Chondrocyte (in vitro differentiated cells): Measurements from ENCODE around the gene GSG1L. TPM values are rescaled to one million over a fixed set of nuclear protein-coding genes. Genes with fewer than 3 reads are reported as not detected.

Source experiments
- DNase-seq: peaks from one replicate; pipeline ENCODE4 v3.0.0; 2021; ENCODE audit warnings: mixed read lengths, low spot score
- H3K27ac Mint-ChIP-seq: one replicate; pipeline ENCODE4 v1.8.0; 2021; ENCODE audit warnings: mild to moderate bottlenecking, moderate library complexity, mixed read lengths; ENCODE audit not compliant: unreplicated experiment
- H3K27me3 Mint-ChIP-seq: 2 replicates; pipeline ENCODE4 v1.8.0; 2021; ENCODE audit warnings: low read depth, mixed read lengths
- H3K36me3 Mint-ChIP-seq: 2 replicates; pipeline ENCODE4 v1.8.0; 2021; ENCODE audit warnings: low read depth, mixed read lengths
- H3K4me1 Mint-ChIP-seq: 2 replicates; pipeline ENCODE4 v1.8.0; 2021; ENCODE audit warnings: low read depth, mild to moderate bottlenecking, mixed read lengths
- H3K4me3 Mint-ChIP-seq: one replicate; pipeline ENCODE4 v1.8.0; 2021; ENCODE audit warnings: mild to moderate bottlenecking, moderate library complexity, mixed read lengths; ENCODE audit not compliant: unreplicated experiment
- H3K9me3 Mint-ChIP-seq: 2 replicates; pipeline ENCODE4 v1.8.0; 2021; ENCODE audit warnings: low read depth, mixed read lengths
- total RNA-seq: library from RNA; stranded (reverse); gene quantifications from 3 replicates; pipeline ENCODE4 v1.2.1, GENCODE V29; 2021
- TF ChIP-seq, protein P1 (sequence below): fragments of 200-600 bp; sonication (generic); IDR thresholded peaks from 2 replicates; pipeline ENCODE4 v1.5.0; 2021; ENCODE audit warnings: antibody characterized with exemption, mild to moderate bottlenecking, moderate library complexity

Gene GSG1L
- total RNA-seq, 1 donor from 2014 or later = not detected

DNA sequence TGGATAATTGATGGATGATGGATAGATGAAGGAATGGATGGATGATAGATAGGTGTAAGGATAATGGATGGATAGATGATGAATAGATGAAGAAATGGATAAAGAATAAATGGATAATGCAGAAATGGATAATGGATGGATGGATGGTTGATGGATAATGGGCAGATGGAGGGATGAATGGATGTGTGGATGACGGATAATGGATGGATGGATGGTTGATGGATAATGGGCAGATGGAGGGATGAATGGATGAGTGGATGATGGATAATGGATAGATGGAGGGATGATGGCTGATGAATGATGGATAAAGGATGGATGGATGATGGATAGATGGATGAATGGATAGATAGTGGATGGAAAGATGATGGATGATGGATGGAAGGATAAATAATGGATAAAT, 274.4 kb downstream of the GSG1L start:
- Mint-ChIP-seq H3K27ac (no peak overlapping the region), H3K36me3 (no peaks in the 10 kb centered on the region), H3K4me3 (no peak overlapping the region), H3K27me3 (no peaks in the 10 kb centered on the region), H3K9me3 (no peaks in the 10 kb centered on the region), H3K4me1 (peaks cover 9% of the 10 kb centered on the region)
- TF ChIP-seq, protein P1, sequence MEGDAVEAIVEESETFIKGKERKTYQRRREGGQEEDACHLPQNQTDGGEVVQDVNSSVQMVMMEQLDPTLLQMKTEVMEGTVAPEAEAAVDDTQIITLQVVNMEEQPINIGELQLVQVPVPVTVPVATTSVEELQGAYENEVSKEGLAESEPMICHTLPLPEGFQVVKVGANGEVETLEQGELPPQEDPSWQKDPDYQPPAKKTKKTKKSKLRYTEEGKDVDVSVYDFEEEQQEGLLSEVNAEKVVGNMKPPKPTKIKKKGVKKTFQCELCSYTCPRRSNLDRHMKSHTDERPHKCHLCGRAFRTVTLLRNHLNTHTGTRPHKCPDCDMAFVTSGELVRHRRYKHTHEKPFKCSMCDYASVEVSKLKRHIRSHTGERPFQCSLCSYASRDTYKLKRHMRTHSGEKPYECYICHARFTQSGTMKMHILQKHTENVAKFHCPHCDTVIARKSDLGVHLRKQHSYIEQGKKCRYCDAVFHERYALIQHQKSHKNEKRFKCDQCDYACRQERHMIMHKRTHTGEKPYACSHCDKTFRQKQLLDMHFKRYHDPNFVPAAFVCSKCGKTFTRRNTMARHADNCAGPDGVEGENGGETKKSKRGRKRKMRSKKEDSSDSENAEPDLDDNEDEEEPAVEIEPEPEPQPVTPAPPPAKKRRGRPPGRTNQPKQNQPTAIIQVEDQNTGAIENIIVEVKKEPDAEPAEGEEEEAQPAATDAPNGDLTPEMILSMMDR = no peak
- no peak for DNase-seq

GRCh38 chr16:27787665-27788064, 275.8 kb downstream of the GSG1L start:
- Mint-ChIP-seq H3K9me3 (no peaks in the 10 kb centered on the region), H3K36me3 (no peaks in the 10 kb centered on the region), H3K4me1 (peaks cover under 1% of the 10 kb centered on the region), H3K27ac (no peak overlapping the region), H3K4me3 (no peak overlapping the region), H3K27me3 (no peaks in the 10 kb centered on the region)
- TF ChIP-seq, protein P1 = no peak
- no peak for DNase-seq

DNA sequence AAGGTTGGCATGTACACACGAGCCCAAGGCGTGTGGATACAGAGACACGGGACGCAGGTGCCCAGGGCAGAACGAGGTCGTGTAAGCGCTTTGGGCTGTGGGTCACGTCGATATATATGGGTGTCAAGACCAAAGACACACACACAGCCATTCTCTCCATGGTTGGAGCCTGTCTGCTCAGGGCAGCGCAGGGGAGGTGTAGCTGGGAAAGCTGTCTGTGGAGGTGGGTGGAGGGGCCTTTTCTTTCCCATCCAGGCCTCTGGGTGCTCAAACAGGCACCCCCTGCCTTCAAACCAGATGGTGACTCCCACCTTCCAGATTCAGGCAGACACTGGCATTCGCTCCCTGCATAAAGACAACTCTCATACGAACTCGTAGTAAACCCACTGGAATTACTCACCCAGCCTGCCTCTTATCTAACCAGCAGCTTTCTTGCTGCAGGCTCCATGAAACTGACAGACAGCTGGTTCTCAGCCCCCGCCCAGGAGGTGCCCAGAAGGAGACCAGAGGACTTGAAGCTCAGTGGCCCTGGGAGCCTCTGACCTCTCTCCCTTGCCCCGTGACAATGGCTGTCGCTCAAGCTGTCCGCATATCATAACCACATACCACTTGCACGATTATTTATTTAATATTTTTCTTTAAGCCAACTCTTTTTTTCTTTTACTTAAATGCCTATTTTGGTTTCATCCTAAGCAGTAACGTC, 276.4 kb downstream of the GSG1L start:
- H3K27ac Mint-ChIP-seq = no peak overlapping the region
- H3K36me3 Mint-ChIP-seq = no peaks in the 10 kb centered on the region
- no peaks in the 10 kb centered on the region for H3K4me1 Mint-ChIP-seq
- no peaks in the 10 kb centered on the region for H3K27me3 Mint-ChIP-seq
- TF ChIP-seq, protein P1 = no peak
- H3K9me3 Mint-ChIP-seq = no peaks in the 10 kb centered on the region
- H3K4me3 Mint-ChIP-seq = no peak overlapping the region
- no peak for DNase-seq

- no peak for DNase-seq
- Mint-ChIP-seq H3K27ac (no peak overlapping the region), H3K9me3 (no peaks in the 10 kb centered on the region), H3K36me3 (no peaks in the 10 kb centered on the region), H3K4me1 (no peaks in the 10 kb centered on the region), H3K4me3 (no peak overlapping the region), H3K27me3 (no peaks in the 10 kb centered on the region)
- TF ChIP-seq, protein P1 = no peak
Observed at GRCh38 chr16:27786221-27786922, 277.1 kb downstream of the GSG1L start.

DNA sequence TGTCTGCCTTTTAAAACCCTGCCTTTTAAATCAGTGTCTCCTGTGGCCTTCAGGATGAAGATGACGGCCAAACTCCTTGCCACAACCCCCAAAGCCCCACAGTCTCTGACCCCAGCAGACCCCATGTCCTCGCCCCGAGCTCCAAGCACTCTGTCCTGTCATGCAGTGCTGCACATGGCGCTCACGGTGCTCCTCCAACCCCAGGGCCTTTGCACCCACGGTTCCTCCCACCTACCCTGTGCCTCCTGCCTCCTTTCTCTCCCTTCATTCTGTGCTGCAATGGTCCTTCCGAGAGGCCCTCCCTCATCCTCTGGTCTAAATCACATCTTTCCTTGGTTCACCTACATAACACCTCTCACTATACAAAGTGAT, 278.2 kb downstream of the GSG1L start:
- H3K4me3 Mint-ChIP-seq = no peak overlapping the region
- no peaks in the 10 kb centered on the region for H3K36me3 Mint-ChIP-seq
- TF ChIP-seq, protein P1 = no peak
- no peak overlapping the region for H3K27ac Mint-ChIP-seq
- H3K9me3 Mint-ChIP-seq = no peaks in the 10 kb centered on the region
- peaks cover 3% of the 10 kb centered on the region for H3K4me1 Mint-ChIP-seq
- no peak for DNase-seq
- no peaks in the 10 kb centered on the region for H3K27me3 Mint-ChIP-seq
